HG03565 (cell line): ENCODE data around the gene SKIC8.

Experiments used
- ATAC-seq: cut with Tn5 transposase; IDR thresholded peaks from one replicate; pipeline ENCODE4 v1.9.1; 2021; ENCODE audit warnings: mild to moderate bottlenecking, moderate library complexity; ENCODE audit not compliant: unreplicated experiment

SKIC8 gene

GRCh38 chr15:78299101-78299930, at the start of gene SKIC8:
Gene SKIC8 (minus strand): TSS chr15:78299609. CDS start chr15:78295686, 3,923 bp downstream.
- ATAC-seq: peak; percentile 62

- no peak for ATAC-seq
These were observed 48.5 kb upstream of the SKIC8 start for GRCh38 chr15:78347586-78348543.

GRCh38 chr15:78345396-78346125, 46.2 kb upstream of the SKIC8 start:
- no peak for ATAC-seq

- ATAC-seq: no peak
These were observed 44.1 kb upstream of the SKIC8 start for GRCh38 chr15:78343276-78344060.

GRCh38 chr15:78342021-78342420, 42.6 kb upstream of the SKIC8 start:
- no peak for ATAC-seq

DNA sequence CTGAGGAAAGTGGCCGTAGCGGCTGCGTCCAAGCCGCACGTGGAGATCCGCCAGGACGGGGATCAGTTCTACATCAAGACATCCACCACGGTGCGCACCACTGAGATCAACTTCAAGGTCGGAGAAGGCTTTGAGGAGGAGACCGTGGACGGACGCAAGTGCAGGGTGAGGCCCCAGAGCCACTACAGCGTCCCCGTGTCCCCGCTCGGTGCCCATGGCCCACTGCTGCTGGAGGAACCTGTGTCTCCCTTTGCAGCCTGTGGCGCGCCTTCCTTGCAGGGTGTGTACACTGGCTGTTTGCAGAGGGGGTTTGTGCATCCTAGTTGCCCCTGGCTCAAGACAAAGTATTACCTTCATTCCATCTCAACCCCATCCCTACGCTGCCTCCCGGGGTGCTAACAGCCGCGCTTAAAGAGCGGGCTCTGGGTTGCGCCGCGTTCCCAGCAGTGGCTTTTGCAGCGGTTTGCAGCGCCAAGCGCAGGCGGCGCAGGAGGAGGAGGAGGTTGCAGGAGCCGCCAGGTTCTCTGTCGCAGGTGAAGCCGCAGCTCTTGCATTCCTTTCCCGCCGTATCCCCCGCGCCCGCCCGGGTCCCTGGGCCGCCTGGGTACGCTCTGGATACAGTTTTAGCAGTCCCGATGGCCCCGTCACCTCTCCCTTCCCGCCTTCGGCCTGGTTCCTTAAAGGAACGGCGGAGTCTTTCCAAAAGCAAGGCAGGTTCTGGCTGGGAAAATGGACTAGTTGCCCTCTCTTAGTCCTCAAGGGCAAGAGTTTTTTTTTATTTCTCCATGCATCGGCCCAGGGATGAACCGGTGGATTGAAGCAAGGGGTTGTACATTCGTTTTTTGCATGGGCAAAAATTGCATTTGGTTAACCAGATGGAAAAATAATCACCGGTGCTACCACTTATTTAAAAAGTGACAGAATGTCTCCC, 41.9 kb upstream of the SKIC8 start:
- ATAC-seq: no peak

- no peak for ATAC-seq
These were observed 41.0 kb upstream of the SKIC8 start, which contains the start of gene CRABP1 for GRCh38 chr15:78340231-78341056. Gene CRABP1 (plus strand): TSS chr15:78340353. CDS start chr15:78340429, 76 bp downstream.

DNA sequence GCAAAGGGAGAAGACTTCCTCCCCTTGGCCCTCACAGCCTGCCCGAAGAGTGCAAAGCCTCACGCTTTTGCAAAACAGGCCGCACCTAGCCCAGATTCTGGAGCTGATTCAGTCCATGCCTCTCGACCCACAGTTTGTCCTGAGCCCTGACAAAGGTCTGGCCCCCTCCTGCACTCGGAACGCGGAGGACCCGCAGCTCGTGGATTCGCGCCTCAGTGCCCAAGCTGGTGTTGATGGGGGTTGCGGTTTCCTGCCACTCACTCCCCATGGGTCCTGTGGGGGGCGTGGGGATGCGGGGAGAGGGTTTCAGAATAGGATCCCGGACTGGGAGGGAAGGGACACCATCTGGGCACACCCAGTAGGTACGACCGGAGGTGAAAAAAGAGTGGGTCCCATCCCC, 40.1 kb upstream of the SKIC8 start:
- ATAC-seq: no peak

GRCh38 chr15:78338781-78339180, 39.4 kb upstream of the SKIC8 start:
- no peak for ATAC-seq

GRCh38 chr15:78335985-78336384, 36.6 kb upstream of the SKIC8 start:
- ATAC-seq: no peak

DNA sequence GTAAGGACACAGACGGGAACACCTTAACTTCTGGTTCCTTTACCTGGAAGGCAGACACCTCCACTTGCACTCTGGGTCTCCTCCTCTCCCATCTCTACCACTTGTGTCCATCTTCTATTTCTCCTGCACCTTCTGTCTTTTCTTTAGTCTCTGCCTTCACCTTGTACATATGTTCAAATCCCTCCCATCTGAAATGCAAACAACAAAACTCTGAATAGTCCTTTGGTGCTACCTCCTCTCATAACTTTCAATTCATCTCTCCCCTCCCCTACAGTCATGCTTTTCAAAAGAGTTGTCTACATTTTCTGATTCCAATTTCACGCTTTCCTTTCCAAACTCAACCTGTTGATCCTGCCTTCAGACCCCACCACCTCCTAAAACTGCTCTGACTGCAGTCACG, 35.4 kb upstream of the SKIC8 start:
- no peak for ATAC-seq

- no peak for ATAC-seq
These were observed 30.2 kb upstream of the SKIC8 start for GRCh38 chr15:78329625-78330024.

DNA sequence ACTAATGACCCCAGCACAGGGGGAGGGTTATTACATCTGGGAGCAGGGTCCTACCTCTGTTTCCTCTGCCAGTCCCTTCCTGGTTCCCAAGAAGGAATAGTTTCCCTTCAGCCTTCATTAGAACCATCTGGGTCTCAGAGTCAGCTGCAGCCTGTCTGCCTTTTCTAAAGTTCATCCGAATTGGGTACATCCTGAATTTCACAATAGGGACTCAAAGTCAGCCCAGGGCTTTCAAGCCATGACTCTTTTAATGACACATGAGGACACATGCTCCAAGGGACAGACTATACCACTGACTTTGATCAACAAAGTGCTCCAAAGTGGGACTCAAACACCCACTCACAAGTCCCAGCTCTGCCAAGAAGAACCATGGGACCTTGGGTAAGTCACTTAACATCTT, 28.1 kb upstream of the SKIC8 start:
- ATAC-seq: no peak

- no peak for ATAC-seq
These were observed 25.9 kb upstream of the SKIC8 start for GRCh38 chr15:78325092-78325843.

DNA sequence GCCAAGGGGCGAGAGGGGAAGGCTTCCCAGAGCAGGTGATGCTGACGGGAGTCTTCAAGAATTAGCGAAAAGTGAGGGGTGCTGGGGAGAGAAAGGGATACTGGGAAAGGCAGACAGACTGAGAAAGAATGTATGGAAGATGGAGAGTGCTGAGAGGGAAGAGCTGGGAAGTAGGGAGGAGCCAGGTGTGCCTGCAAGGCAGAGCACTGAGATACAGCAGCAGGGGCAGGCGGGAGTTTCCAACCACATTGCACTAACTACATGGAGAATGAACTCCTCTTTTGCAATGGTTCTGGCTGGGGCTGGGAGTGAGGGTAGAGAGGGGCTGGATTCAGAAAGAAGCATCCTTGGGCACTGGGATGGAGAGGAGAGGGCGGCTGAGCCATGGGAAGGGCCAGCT, 24.7 kb upstream of the SKIC8 start:
- no peak for ATAC-seq

- no peak for ATAC-seq
These were observed 24.3 kb upstream of the SKIC8 start for GRCh38 chr15:78323693-78324092.

DNA sequence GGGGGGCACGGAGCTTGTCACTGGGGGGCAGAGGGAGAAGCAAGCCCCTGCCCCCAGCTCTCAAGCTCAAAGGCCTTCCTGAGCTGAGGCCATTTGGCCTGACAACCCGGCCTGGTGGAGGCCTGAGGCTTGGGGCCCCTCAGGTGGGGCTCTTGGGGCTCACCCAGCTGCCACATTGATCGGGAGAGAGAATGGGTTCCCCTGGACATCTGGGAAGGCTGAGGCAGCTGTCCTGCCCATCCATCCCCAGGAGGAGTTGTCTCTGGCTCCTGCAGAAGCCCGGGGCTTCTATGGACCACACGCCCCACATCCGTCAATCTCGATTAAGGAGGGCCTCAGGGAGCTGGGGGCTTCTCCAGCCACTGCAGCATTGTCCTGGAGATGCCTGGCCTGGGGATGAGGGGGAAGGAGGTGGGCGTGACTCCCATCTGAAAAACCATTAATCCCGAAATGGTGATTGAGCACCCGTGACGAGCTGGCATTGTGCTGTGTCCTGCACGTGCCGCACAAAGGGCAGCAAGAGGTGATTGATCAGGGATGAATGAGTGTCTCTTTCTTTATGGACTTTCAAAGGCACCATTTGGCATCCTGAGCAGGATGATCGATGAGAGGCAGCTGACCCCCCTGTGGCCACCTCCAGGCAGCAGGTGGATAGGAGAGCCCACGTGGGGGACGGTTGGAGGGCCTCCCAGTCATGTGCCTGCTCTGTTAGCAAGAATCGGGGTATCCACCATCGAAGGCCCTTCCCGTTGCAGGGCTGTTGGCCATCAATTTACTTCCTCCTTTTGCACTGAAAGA, 23.5 kb upstream of the SKIC8 start:
- ATAC-seq: no peak
